CD14-positive monocyte (primary cell): ENCODE results near the gene TPM1. TPM values are rescaled to one million over a fixed set of nuclear protein-coding genes. Genes with fewer than 3 reads are reported as not detected.
"Not testable (repeated sequence)": the region's sequence is repeated elsewhere in the genome, so short reads cannot be mapped to it uniquely, and the experiment has no call there.

Source experiments
- DNase-seq, 3 donors: peaks; one replicate each; pipeline ENCODE4 v3.0.0-alpha.2; 2011 to 2022
- H2AFZ ChIP-seq: 2 replicates; pipeline ENCODE4 v1.6.0; 2012; ENCODE audit warnings: mild to moderate bottlenecking, low read depth, low read length, inconsistent platforms; ENCODE audit not compliant: insufficient read depth, poor library complexity, severe bottlenecking
- H3K27ac ChIP-seq, 2 donors: 1 replicate in 1 of 2; 2 replicates in 1 of 2; pipeline ENCODE4 v1.5.1; 2012 to 2013; ENCODE audit warnings: low read length in 2 of 2, control low read depth in 1 of 2, inconsistent platforms in 1 of 2, low read depth in 1 of 2, mild to moderate bottlenecking in 1 of 2
- H3K27me3 ChIP-seq, 2 donors: one replicate each; pipeline versions ENCODE4 v1.6.0 to v1.6.1; 2011 to 2013; ENCODE audit warnings: low read length in 2 of 2; ENCODE audit not compliant: control insufficient read depth in 2 of 2, insufficient read depth in 2 of 2
- H3K36me3 ChIP-seq, 2 donors: replicated peaks in 1 of 2; 1 replicate in 1 of 2; 2 replicates in 1 of 2; pipeline versions ENCODE4 v1.5.1 to v1.6.1; 2012 to 2013; ENCODE audit warnings: low read length in 2 of 2, control low read depth in 1 of 2, inconsistent platforms in 1 of 2, mild to moderate bottlenecking in 1 of 2; ENCODE audit not compliant: insufficient read depth in 2 of 2, control insufficient read depth in 1 of 2
- H3K4me1 ChIP-seq, 2 donors: 1 replicate in 1 of 2; 2 replicates in 1 of 2; pipeline versions ENCODE4 v1.5.1 to v1.6.1; 2012 to 2013; ENCODE audit warnings: low read length in 2 of 2, control low read depth in 1 of 2, inconsistent platforms in 1 of 2, mild to moderate bottlenecking in 1 of 2, moderate library complexity in 1 of 2; ENCODE audit not compliant: insufficient read depth in 2 of 2, control insufficient read depth in 1 of 2
- H3K4me2 ChIP-seq: replicated peaks from 2 replicates; pipeline ENCODE3; 2012; ENCODE audit warnings: low read length, moderate library complexity, mild to moderate bottlenecking; ENCODE audit not compliant: poor library complexity, severe bottlenecking; ENCODE audit errors: extremely low read depth
- H3K4me3 ChIP-seq, 3 experiments: fragments of 200-600 bp in 1 of 3; sonication (generic) in 1 of 3; replicated peaks in 1 of 3; 1 replicate in 2 of 3; 2 replicates in 1 of 3; pipeline ENCODE4 v1.5.1; 2011 to 2013; ENCODE audit warnings: low read length in 3 of 3, mild to moderate bottlenecking in 3 of 3, control low read depth in 2 of 3, low read depth in 2 of 3, inconsistent platforms in 1 of 3, moderate library complexity in 1 of 3
- H3K79me2 ChIP-seq: 2 replicates; pipeline ENCODE4 v1.6.0; 2012; ENCODE audit warnings: mild to moderate bottlenecking, control low read depth, inconsistent platforms, low read length, moderate library complexity; ENCODE audit not compliant: insufficient read depth
- H3K9ac ChIP-seq: 2 replicates; pipeline ENCODE4 v1.6.0; 2017; ENCODE audit warnings: low read length, mild to moderate bottlenecking; ENCODE audit not compliant: insufficient read depth, poor library complexity, severe bottlenecking
- H3K9me3 ChIP-seq, 2 donors: replicated peaks in 1 of 2; 1 replicate in 1 of 2; 2 replicates in 1 of 2; pipeline versions ENCODE4 v1.5.1 to v1.6.1; 2012 to 2013; ENCODE audit warnings: low read length in 2 of 2, control low read depth in 1 of 2; ENCODE audit not compliant: control insufficient read depth in 1 of 2, insufficient read depth in 1 of 2
- H4K20me1 ChIP-seq: 2 replicates; pipeline ENCODE4 v1.6.0; 2012; ENCODE audit warnings: mild to moderate bottlenecking, low read length, control low read depth, moderate library complexity; ENCODE audit not compliant: insufficient read depth
- H3K27ac Mint-ChIP-seq, 7 donors: one replicate each; pipeline ENCODE4 v1.8.0; 2020; ENCODE audit warnings: mild to moderate bottlenecking in 7 of 7, mixed read lengths in 7 of 7, moderate library complexity in 6 of 7, inconsistent platforms in 2 of 7
- H3K27me3 Mint-ChIP-seq, 3 donors: one replicate each; pipeline ENCODE4 v1.8.0; 2021 to 2022; ENCODE audit warnings: low read depth in 3 of 3, mild to moderate bottlenecking in 3 of 3, mixed read lengths in 3 of 3, moderate library complexity in 3 of 3, inconsistent platforms in 1 of 3
- H3K36me3 Mint-ChIP-seq, 2 donors: one replicate each; pipeline ENCODE4 v1.8.0; 2020; ENCODE audit warnings: mixed read lengths in 2 of 2, inconsistent platforms in 1 of 2, mild to moderate bottlenecking in 1 of 2
- H3K4me1 Mint-ChIP-seq: one replicate; pipeline ENCODE4 v1.8.0; 2020; ENCODE audit warnings: mild to moderate bottlenecking, mixed read lengths
- H3K4me3 Mint-ChIP-seq, 2 donors: one replicate each; pipeline ENCODE4 v1.8.0; 2020; ENCODE audit warnings: mild to moderate bottlenecking in 2 of 2, mixed read lengths in 2 of 2, moderate library complexity in 1 of 2
- H3K9me3 Mint-ChIP-seq, 7 donors: one replicate each; pipeline ENCODE4 v1.8.0; 2020 to 2022; ENCODE audit warnings: mixed read lengths in 7 of 7, mild to moderate bottlenecking in 6 of 7, moderate library complexity in 6 of 7, inconsistent platforms in 2 of 7
- WGBS: methylation state at CpG from one replicate; pipeline ENCODE4 v1.1.5; 2013; ENCODE audit warnings: missing lambda C conversion rate; ENCODE audit not compliant: insufficient coverage; 5-methylcytosine and 5-hydroxymethylcytosine counted together
- intact Hi-C, 2 donors: fragments of 100-400 bp; cut with micrococcal nuclease; formaldehyde crosslinking; loops; one replicate each; pipeline versions ENCODE4 v1.15.0 to v1.15.1; 2023
- polyA plus RNA-seq, 3 donors: library from polyadenylated mRNA; depleted of rRNA in 1 of 3; unstranded in 2 of 3; stranded (reverse) in 1 of 3; fragments of 300-500 nt in 2 of 3; fragments of >200 nt in 1 of 3; fragmentation: Illumina TruSeq in 2 of 3; gene quantifications; 1 replicate in 2 of 3; 2 replicates in 1 of 3; pipeline ENCODE4 v1.2.3, GENCODE V29; 2012 to 2021
- TF ChIP-seq, protein P1 (sequence below): fragments of 200-600 bp; IDR thresholded peaks from one replicate; pipeline ENCODE4 v1.8.0; 2022; ENCODE audit warnings: antibody characterized with exemption, mild to moderate bottlenecking

The TPM1 gene
- polyA plus RNA-seq, 3 donors: 11.7 to 15.9 (median 11.9) TPM

DNA sequence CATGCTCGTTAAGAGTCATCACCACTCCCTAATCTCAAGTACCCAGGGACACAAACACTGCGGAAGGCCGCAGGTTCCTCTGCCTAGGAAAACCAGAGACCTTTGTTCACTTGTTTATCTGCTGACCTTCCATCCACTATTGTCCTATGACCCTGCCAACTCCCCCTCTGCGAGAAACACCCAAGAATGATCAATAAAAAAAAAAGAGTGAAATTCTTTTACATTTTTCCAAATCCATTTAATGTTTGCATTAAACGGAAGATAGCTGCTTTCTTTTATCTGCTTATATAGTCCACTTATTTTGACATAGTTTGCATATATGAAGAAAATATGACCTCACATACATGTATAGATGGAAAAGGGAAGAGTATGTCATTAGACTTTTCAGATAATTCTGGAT is 57.0 kb downstream of the TPM1 start:
- H3K4me3 Mint-ChIP-seq: not testable (repeated sequence)

DNA sequence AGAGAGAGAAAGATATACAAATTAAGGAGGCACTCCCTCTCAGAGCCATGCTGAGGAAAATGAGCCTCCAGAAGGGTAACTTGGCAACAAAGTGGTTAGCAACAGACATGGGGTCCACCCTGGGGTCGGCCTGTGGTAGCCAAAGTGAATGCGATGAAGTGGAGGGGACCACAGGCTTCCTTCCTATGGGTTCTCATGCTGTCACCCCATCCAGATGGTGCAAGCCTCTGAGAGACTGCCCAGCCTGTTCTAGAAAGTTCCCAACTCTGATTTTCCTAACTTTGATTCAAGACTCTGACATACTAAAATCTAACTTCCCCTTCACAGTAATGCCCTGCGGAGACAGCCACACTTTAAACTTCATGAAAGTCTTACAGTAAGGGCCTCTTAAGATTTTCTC is 60.9 kb downstream of the TPM1 start:
- Mint-ChIP-seq H3K36me3 (peaks cover 0 to 3% of the 10 kb centered on the region in 2 donors), H3K9me3 (peaks cover 4 to 16% (median 11%) of the 10 kb centered on the region in 7 donors), H3K4me1 (peaks cover 30% of the 10 kb centered on the region), H3K27me3 (peaks cover 0 to 4% (median 2%) of the 10 kb centered on the region in 3 donors), H3K27ac (peak overlapping the region in 6 of 7 donors; percentile 33 to 72 (median 46)), H3K4me3 (no peak overlapping the region)
- Histone ChIP-seq H3K9ac (no peak overlapping the region), H3K9me3 (peaks cover 6 to 12% of the 10 kb centered on the region in 2 donors), H3K4me3 (no peak overlapping the region), H3K79me2 (no peaks in the 10 kb centered on the region), H3K4me1 (peaks cover 23% of the 10 kb centered on the region in 2 donors), H4K20me1 (no peaks in the 10 kb centered on the region), H3K27ac (no peak overlapping the region), H2AFZ (no peak overlapping the region), H3K36me3 (no peaks in the 10 kb centered on the region), H3K4me2 (no peak overlapping the region), H3K27me3 (no peaks in the 10 kb centered on the region)
- DNase-seq: no peak
- TF ChIP-seq, protein P1, sequence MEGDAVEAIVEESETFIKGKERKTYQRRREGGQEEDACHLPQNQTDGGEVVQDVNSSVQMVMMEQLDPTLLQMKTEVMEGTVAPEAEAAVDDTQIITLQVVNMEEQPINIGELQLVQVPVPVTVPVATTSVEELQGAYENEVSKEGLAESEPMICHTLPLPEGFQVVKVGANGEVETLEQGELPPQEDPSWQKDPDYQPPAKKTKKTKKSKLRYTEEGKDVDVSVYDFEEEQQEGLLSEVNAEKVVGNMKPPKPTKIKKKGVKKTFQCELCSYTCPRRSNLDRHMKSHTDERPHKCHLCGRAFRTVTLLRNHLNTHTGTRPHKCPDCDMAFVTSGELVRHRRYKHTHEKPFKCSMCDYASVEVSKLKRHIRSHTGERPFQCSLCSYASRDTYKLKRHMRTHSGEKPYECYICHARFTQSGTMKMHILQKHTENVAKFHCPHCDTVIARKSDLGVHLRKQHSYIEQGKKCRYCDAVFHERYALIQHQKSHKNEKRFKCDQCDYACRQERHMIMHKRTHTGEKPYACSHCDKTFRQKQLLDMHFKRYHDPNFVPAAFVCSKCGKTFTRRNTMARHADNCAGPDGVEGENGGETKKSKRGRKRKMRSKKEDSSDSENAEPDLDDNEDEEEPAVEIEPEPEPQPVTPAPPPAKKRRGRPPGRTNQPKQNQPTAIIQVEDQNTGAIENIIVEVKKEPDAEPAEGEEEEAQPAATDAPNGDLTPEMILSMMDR: no peak
- intact Hi-C loops: no loop called here
- WGBS: 0% methylated on average over 2 of the region's 3 CpGs

More for the DNA sequence above, 57.0 kb downstream of the TPM1 start:
- H3K4me2 ChIP-seq, H4K20me1 ChIP-seq, H3K27ac ChIP-seq, H3K27me3 ChIP-seq, H3K27ac Mint-ChIP-seq, H3K27me3 Mint-ChIP-seq, H3K9me3 ChIP-seq, DNase-seq, H3K4me3 ChIP-seq, H3K36me3 ChIP-seq, H3K79me2 ChIP-seq, H3K36me3 Mint-ChIP-seq, H3K9me3 Mint-ChIP-seq, H3K9ac ChIP-seq, H2AFZ ChIP-seq: not testable (repeated sequence)
- intact Hi-C loops: loop anchor here in 1 of 2 donors (10.0 kb wide), 1 partner anchor 315 kb away; no protein-coding TSS in a partner anchor
- peaks cover 32% of the 10 kb centered on the region for H3K4me1 Mint-ChIP-seq
- WGBS: 100% methylated on average over 1 of the region's 5 CpGs
- H3K4me1 ChIP-seq: peaks cover 25 to 29% of the 10 kb centered on the region in 2 donors
